ENCODE data around the gene CAMP. TPM values are rescaled to one million over a fixed set of nuclear protein-coding genes. Genes with fewer than 3 reads are reported as not detected.

The CAMP gene
- total RNA-seq, 5 donors from 2014 or later (not counting 1 experiment from before 2014, with no cell fraction given) = not detected

GRCh38 chr3:48190911-48191310 lies 32.4 kb upstream of the CAMP start:
- peaks cover 0 to 13% of the 10 kb centered on the region in 2 experiments for H3K27me3 ChIP-seq (replicated peaks in 1 of 2; ENCODE audit: control insufficient read depth in 2 of 2, extremely low read depth in 1 of 2, insufficient read depth in 2 of 2, low read length in 1 of 2)
- ATAC-seq (replicated peaks in 1 of 4) = no peak
- no peak overlapping the region for H3K27ac ChIP-seq (ENCODE audit: low read length)
- 85% methylated on average over 2 of the region's 3 CpGs for WGBS (ENCODE audit: insufficient coverage)
- no peak overlapping the region for H3K4me3 ChIP-seq (ENCODE audit: control insufficient read depth in 1 of 2, extremely low read depth in 1 of 2, low read length in 1 of 2)
- Mint-ChIP-seq H3K4me1 (peaks cover 15 to 18% (median 16%) of the 10 kb centered on the region in 3 donors), H3K27ac (no peak overlapping the region), H3K9me3 (no peaks in the 10 kb centered on the region), H3K36me3 (no peaks in the 10 kb centered on the region), H3K4me3 (no peak overlapping the region), H3K27me3 (peaks cover 13 to 14% of the 10 kb centered on the region in 2 donors)
- H3K4me1 ChIP-seq (ENCODE audit: control insufficient read depth in 1 of 2, extremely low read depth in 1 of 2, insufficient read depth in 2 of 2, low read length in 2 of 2) = peaks cover 2 to 14% of the 10 kb centered on the region in 2 experiments
- no peaks in the 10 kb centered on the region for H3K36me3 ChIP-seq (ENCODE audit: control insufficient read depth in 2 of 2, extremely low read depth in 1 of 2, insufficient read depth in 1 of 2, low read length in 1 of 2)
- ChIA-PET CTCF (interaction anchor here in 1 of 2 donors (0.6 kb wide), 1 partner anchor 1347 kb away, joined by 3 read pairs; no protein-coding TSS in a partner anchor), POLR2A (interaction anchor here in 1 of 2 donors (0.6 kb wide), 1 partner anchor 673 kb away, joined by 4 read pairs; no protein-coding TSS in a partner anchor)
- H3K9me3 ChIP-seq = no peaks in the 10 kb centered on the region
- DNase-seq = no peak

GRCh38 chr3:48194446-48195071 lies 28.7 kb upstream of the CAMP start:
- Mint-ChIP-seq H3K9me3 (no peaks in the 10 kb centered on the region), H3K27ac (no peak overlapping the region), H3K4me3 (no peak overlapping the region), H3K27me3 (peaks cover 0 to 2% of the 10 kb centered on the region in 2 donors), H3K36me3 (no peaks in the 10 kb centered on the region), H3K4me1 (no peaks in the 10 kb centered on the region)
- ATAC-seq (replicated peaks in 1 of 4) = no peak
- no peak overlapping the region for H3K27ac ChIP-seq (ENCODE audit: low read length)
- peaks cover 0 to 12% of the 10 kb centered on the region in 2 experiments for H3K27me3 ChIP-seq (replicated peaks in 1 of 2; ENCODE audit: control insufficient read depth in 2 of 2, extremely low read depth in 1 of 2, insufficient read depth in 2 of 2, low read length in 1 of 2)
- no peaks in the 10 kb centered on the region for H3K9me3 ChIP-seq
- no peak overlapping the region for H3K4me3 ChIP-seq (ENCODE audit: control insufficient read depth in 1 of 2, extremely low read depth in 1 of 2, low read length in 1 of 2)
- H3K36me3 ChIP-seq (ENCODE audit: control insufficient read depth in 2 of 2, extremely low read depth in 1 of 2, insufficient read depth in 1 of 2, low read length in 1 of 2) = no peaks in the 10 kb centered on the region
- no peaks in the 10 kb centered on the region for H3K4me1 ChIP-seq (ENCODE audit: control insufficient read depth in 1 of 2, extremely low read depth in 1 of 2, insufficient read depth in 2 of 2, low read length in 2 of 2)
- CTCF ChIA-PET = interaction anchor here in 1 of 2 donors (0.6 to 1.0 kb wide), 3 partner anchors 60 to 970 kb away, joined by 3 to 4 read pairs (median 3); no protein-coding TSS in a partner anchor
- WGBS (ENCODE audit: insufficient coverage) = 81% methylated on average over 6 of the region's 9 CpGs
- peak in 5 of 35 experiments; percentile 4 to 33 (median 8) for DNase-seq
- POLR2A ChIA-PET = no interaction called here

DNA sequence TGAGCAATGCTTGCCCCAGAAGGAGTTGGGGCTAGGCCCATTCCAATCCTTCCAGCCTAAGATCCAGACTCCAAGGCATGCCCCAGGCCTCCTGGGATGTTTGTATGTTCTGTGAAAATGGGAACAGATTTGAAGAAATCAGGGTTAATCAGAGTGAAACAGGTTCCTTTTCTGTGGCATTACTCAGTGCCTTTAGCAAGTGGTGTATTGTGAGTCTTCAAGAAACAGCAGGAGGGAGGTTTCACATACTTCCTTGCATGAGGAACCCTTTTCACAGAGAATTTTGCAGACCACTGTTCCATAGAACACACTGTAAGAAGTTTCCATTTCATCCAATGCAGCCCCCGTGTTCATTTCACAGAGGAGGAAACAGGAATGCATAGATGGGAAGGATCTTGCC lies 26.7 kb upstream of the CAMP start:
- H3K9me3 ChIP-seq = no peaks in the 10 kb centered on the region
- ATAC-seq (replicated peaks in 1 of 4) = no peak
- H3K27me3 ChIP-seq (replicated peaks in 1 of 2; ENCODE audit: control insufficient read depth in 2 of 2, extremely low read depth in 1 of 2, insufficient read depth in 2 of 2, low read length in 1 of 2) = peaks cover 0 to 17% of the 10 kb centered on the region in 2 experiments
- no peaks in the 10 kb centered on the region for H3K4me1 Mint-ChIP-seq
- POLR2A ChIA-PET = no interaction called here
- H3K27ac Mint-ChIP-seq = no peak overlapping the region
- peaks cover 0 to 2% of the 10 kb centered on the region in 2 donors for H3K27me3 Mint-ChIP-seq
- no peaks in the 10 kb centered on the region for H3K9me3 Mint-ChIP-seq
- H3K27ac ChIP-seq (ENCODE audit: low read length) = no peak overlapping the region
- no peaks in the 10 kb centered on the region for H3K36me3 ChIP-seq (ENCODE audit: control insufficient read depth in 2 of 2, extremely low read depth in 1 of 2, insufficient read depth in 1 of 2, low read length in 1 of 2)
- H3K36me3 Mint-ChIP-seq = no peaks in the 10 kb centered on the region
- CTCF ChIA-PET = no interaction called here
- no peak for DNase-seq
- H3K4me3 Mint-ChIP-seq = no peak overlapping the region
- WGBS (ENCODE audit: insufficient coverage) = no CpG with 5 or more reads among the region's 1 CpG
- H3K4me3 ChIP-seq (ENCODE audit: control insufficient read depth in 1 of 2, extremely low read depth in 1 of 2, low read length in 1 of 2) = no peak overlapping the region
- no peaks in the 10 kb centered on the region for H3K4me1 ChIP-seq (ENCODE audit: control insufficient read depth in 1 of 2, extremely low read depth in 1 of 2, insufficient read depth in 2 of 2, low read length in 2 of 2)

DNA sequence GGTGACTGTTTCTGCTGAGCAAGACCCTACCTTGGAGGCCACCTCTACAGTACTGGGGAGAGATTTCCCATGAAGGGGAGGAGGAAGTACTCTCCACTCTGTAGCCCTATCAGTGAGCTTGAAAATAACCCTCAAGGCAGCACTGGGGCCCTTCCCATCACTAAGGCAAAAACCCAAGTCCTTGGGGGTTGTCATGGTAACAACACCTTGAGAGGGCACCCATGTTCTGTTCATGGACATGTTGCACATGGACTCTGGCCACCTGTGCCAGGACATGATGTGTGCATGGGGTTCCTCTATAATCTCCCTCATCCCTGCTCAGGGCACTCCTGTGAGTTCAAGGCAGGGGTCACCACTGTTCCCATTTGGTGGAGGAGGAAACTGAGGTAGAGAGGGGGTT lies 24.2 kb upstream of the CAMP start:
- no peaks in the 10 kb centered on the region for H3K9me3 Mint-ChIP-seq
- H3K4me3 Mint-ChIP-seq = no peak overlapping the region
- peaks cover 0 to 2% of the 10 kb centered on the region in 2 donors for H3K27me3 Mint-ChIP-seq
- no peaks in the 10 kb centered on the region for H3K4me1 Mint-ChIP-seq
- no peaks in the 10 kb centered on the region for H3K9me3 ChIP-seq
- no peaks in the 10 kb centered on the region for H3K36me3 ChIP-seq (ENCODE audit: control insufficient read depth in 2 of 2, extremely low read depth in 1 of 2, insufficient read depth in 1 of 2, low read length in 1 of 2)
- H3K36me3 Mint-ChIP-seq = no peaks in the 10 kb centered on the region
- POLR2A ChIA-PET = interaction anchor here in 1 of 2 donors (0.7 kb wide), 1 partner anchor 41 kb away, joined by 3 read pairs; no protein-coding TSS in a partner anchor
- no peak overlapping the region for H3K27ac ChIP-seq (ENCODE audit: low read length)
- peaks cover 0 to 17% of the 10 kb centered on the region in 2 experiments for H3K27me3 ChIP-seq (replicated peaks in 1 of 2; ENCODE audit: control insufficient read depth in 2 of 2, extremely low read depth in 1 of 2, insufficient read depth in 2 of 2, low read length in 1 of 2)
- H3K4me1 ChIP-seq (ENCODE audit: control insufficient read depth in 1 of 2, extremely low read depth in 1 of 2, insufficient read depth in 2 of 2, low read length in 2 of 2) = no peaks in the 10 kb centered on the region
- CTCF ChIA-PET = no interaction called here
- ATAC-seq (replicated peaks in 1 of 4) (no peak), DNase-seq (no peak)
- H3K27ac Mint-ChIP-seq = no peak overlapping the region
- no peak overlapping the region for H3K4me3 ChIP-seq (ENCODE audit: control insufficient read depth in 1 of 2, extremely low read depth in 1 of 2, low read length in 1 of 2)

GRCh38 chr3:48202632-48203031 lies 20.7 kb upstream of the CAMP start:
- 100% methylated on average over 1 of the region's 6 CpGs for WGBS (ENCODE audit: insufficient coverage)
- ATAC-seq (replicated peaks in 1 of 4) (no peak), DNase-seq (no peak)
- Mint-ChIP-seq H3K27ac (no peak overlapping the region), H3K9me3 (no peaks in the 10 kb centered on the region), H3K4me1 (no peaks in the 10 kb centered on the region), H3K4me3 (no peak overlapping the region), H3K27me3 (no peaks in the 10 kb centered on the region), H3K36me3 (no peaks in the 10 kb centered on the region)
- ChIA-PET CTCF (interaction anchor here in 1 of 2 donors (0.7 kb wide), 1 partner anchor 176 kb away, joined by 5 read pairs; no protein-coding TSS in a partner anchor), POLR2A (no interaction called here)
- Histone ChIP-seq H3K4me3 (ENCODE audit: control insufficient read depth in 1 of 2, extremely low read depth in 1 of 2, low read length in 1 of 2) (no peak overlapping the region), H3K27ac (ENCODE audit: low read length) (no peak overlapping the region), H3K27me3 (replicated peaks in 1 of 2; ENCODE audit: control insufficient read depth in 2 of 2, extremely low read depth in 1 of 2, insufficient read depth in 2 of 2, low read length in 1 of 2) (peaks cover 0 to 10% of the 10 kb centered on the region in 2 experiments), H3K9me3 (no peaks in the 10 kb centered on the region), H3K36me3 (ENCODE audit: control insufficient read depth in 2 of 2, extremely low read depth in 1 of 2, insufficient read depth in 1 of 2, low read length in 1 of 2) (no peaks in the 10 kb centered on the region), H3K4me1 (ENCODE audit: control insufficient read depth in 1 of 2, extremely low read depth in 1 of 2, insufficient read depth in 2 of 2, low read length in 2 of 2) (no peaks in the 10 kb centered on the region)

- H3K27ac ChIP-seq (ENCODE audit: low read length) = no peak overlapping the region
- no peaks in the 10 kb centered on the region for H3K36me3 ChIP-seq (ENCODE audit: control insufficient read depth in 2 of 2, extremely low read depth in 1 of 2, insufficient read depth in 1 of 2, low read length in 1 of 2)
- CTCF ChIA-PET = no interaction called here
Measured at GRCh38 chr3:48208076-48208475, 15.2 kb upstream of the CAMP start.

More at GRCh38 chr3:48208076-48208475, 15.2 kb upstream of the CAMP start:
- Mint-ChIP-seq H3K27ac (no peak overlapping the region), H3K4me3 (no peak overlapping the region), H3K27me3 (no peaks in the 10 kb centered on the region), H3K9me3 (no peaks in the 10 kb centered on the region), H3K4me1 (no peaks in the 10 kb centered on the region), H3K36me3 (no peaks in the 10 kb centered on the region)
- no peaks in the 10 kb centered on the region for H3K9me3 ChIP-seq
- no peak for ATAC-seq (replicated peaks in 1 of 4)
- no peak overlapping the region for H3K4me3 ChIP-seq (ENCODE audit: control insufficient read depth in 1 of 2, extremely low read depth in 1 of 2, low read length in 1 of 2)
- H3K27me3 ChIP-seq (replicated peaks in 1 of 2; ENCODE audit: control insufficient read depth in 2 of 2, extremely low read depth in 1 of 2, insufficient read depth in 2 of 2, low read length in 1 of 2) = no peaks in the 10 kb centered on the region
- POLR2A ChIA-PET = no interaction called here
- WGBS (ENCODE audit: insufficient coverage) = 96% methylated on average over 2 of the region's 3 CpGs
- DNase-seq = no peak
- no peaks in the 10 kb centered on the region for H3K4me1 ChIP-seq (ENCODE audit: control insufficient read depth in 1 of 2, extremely low read depth in 1 of 2, insufficient read depth in 2 of 2, low read length in 2 of 2)
